ENCODE data around the gene MARCHF10. TPM values are rescaled to one million over a fixed set of nuclear protein-coding genes. Genes with fewer than 3 reads are reported as not detected.

Gene MARCHF10
- total RNA-seq, 2 experiments from 2014 or later: not detected

GRCh38 chr17:62676952-62677596 is 131.0 kb downstream of the MARCHF10 start:
- Mint-ChIP-seq H3K27me3 (no peaks in the 10 kb centered on the region), H3K4me3 (no peak overlapping the region), H3K27ac (no peak overlapping the region), H3K4me1 (ENCODE audit: low read depth) (no peaks in the 10 kb centered on the region), H3K36me3 (ENCODE audit: low read depth) (no peaks in the 10 kb centered on the region), H3K9me3 (no peaks in the 10 kb centered on the region)
- no peak for DNase-seq
- CTCF ChIA-PET: no interaction called here
- TF ChIP-seq CTCF (IDR thresholded peaks at IDR 0.05): no peak
- ATAC-seq: no peak
- intact Hi-C loops (cut with micrococcal nuclease): no loop called here
- POLR2A ChIA-PET: no interaction called here

DNA sequence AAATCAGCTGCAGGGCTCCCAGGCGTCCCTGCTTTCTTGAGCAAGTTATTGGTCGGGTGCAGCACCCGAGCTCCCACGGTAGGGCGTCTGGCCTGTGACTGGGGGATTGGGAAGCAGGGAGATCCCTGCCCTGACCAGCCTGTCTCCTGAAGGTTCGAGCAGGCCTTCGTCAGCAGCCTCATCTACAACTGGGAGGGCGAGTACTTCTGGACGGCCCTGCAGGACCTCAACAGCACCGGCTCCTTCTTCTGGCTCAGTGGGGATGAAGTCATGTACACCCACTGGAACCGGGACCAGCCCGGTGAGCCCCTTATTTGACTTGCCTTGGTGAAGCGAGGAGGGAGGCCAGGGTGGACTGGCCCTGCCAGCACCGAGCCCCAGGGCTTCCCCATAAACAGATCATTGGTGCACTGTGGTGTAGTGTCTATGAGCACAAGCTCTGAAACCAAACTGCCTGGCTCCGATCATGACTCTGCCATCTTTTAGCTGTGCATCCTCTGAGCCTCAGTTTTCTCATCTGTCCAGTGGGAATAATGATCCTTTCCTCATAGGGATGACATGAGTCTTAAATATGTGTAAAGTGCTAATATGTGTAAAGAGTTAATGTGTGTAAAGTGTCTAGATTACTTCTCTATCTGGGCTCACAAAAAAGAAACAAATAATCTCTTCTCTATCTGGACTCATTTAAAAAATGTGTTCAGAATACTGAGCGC is 131.7 kb downstream of the MARCHF10 start:
- ChIA-PET POLR2A (no interaction called here), CTCF (no interaction called here)
- H3K4me3 Mint-ChIP-seq: no peak overlapping the region
- no peaks in the 10 kb centered on the region for H3K9me3 Mint-ChIP-seq
- no peaks in the 10 kb centered on the region for H3K36me3 Mint-ChIP-seq (ENCODE audit: low read depth)
- ATAC-seq (no peak), DNase-seq (no peak)
- TF ChIP-seq CTCF (IDR thresholded peaks at IDR 0.05): no peak
- no peaks in the 10 kb centered on the region for H3K27me3 Mint-ChIP-seq
- no peak overlapping the region for H3K27ac Mint-ChIP-seq
- intact Hi-C loops (cut with micrococcal nuclease): no loop called here
- H3K4me1 Mint-ChIP-seq (ENCODE audit: low read depth): no peaks in the 10 kb centered on the region

- Mint-ChIP-seq H3K27ac (no peak overlapping the region), H3K4me1 (ENCODE audit: low read depth) (no peaks in the 10 kb centered on the region), H3K27me3 (no peaks in the 10 kb centered on the region), H3K4me3 (no peak overlapping the region), H3K9me3 (no peaks in the 10 kb centered on the region), H3K36me3 (ENCODE audit: low read depth) (no peaks in the 10 kb centered on the region)
- TF ChIP-seq CTCF (IDR thresholded peaks at IDR 0.05): no peak
- POLR2A ChIA-PET: no interaction called here
- CTCF ChIA-PET: interaction anchor here (1.8 kb wide), 1 partner anchor 11 kb away, joined by 4 read pairs; no protein-coding TSS in a partner anchor
- DNase-seq (no peak), ATAC-seq (no peak)
- intact Hi-C loops (cut with micrococcal nuclease): no loop called here
Measured at GRCh38 chr17:62675701-62676100, 132.4 kb downstream of the MARCHF10 start.

DNA sequence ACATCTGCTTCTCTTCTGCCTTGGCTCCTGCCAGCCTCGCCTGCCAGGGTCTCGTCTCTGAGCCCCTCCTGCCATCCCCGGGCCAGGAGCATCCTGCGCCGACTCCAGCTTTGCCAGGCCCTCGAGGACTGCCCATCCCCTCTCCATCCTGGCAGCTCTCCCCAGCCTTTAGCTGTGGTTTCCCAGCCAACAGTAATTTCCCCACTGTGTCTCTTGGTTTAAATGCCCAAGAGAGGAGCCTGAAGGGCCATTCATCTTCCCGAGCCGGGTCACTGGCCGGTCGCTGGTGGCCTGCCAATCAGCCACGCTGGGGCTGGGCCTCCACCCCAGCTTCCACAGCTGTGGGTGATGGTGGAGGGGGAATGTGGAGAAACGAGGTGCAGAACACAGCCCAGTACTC is 132.9 kb downstream of the MARCHF10 start:
- intact Hi-C loops (cut with micrococcal nuclease): no loop called here
- no peak for TF ChIP-seq CTCF (IDR thresholded peaks at IDR 0.05)
- no peak for DNase-seq
- no peak overlapping the region for H3K4me3 Mint-ChIP-seq
- H3K36me3 Mint-ChIP-seq (ENCODE audit: low read depth): no peaks in the 10 kb centered on the region
- ChIA-PET POLR2A (no interaction called here), CTCF (interaction anchor here (1.8 to 4.2 kb wide), 2 partner anchors 12 to 731 kb away, joined by 4 to 27 read pairs; no protein-coding TSS in a partner anchor)
- H3K4me1 Mint-ChIP-seq (ENCODE audit: low read depth): no peaks in the 10 kb centered on the region
- no peak for ATAC-seq
- no peaks in the 10 kb centered on the region for H3K9me3 Mint-ChIP-seq
- H3K27me3 Mint-ChIP-seq: no peaks in the 10 kb centered on the region
- H3K27ac Mint-ChIP-seq: no peak overlapping the region

DNA sequence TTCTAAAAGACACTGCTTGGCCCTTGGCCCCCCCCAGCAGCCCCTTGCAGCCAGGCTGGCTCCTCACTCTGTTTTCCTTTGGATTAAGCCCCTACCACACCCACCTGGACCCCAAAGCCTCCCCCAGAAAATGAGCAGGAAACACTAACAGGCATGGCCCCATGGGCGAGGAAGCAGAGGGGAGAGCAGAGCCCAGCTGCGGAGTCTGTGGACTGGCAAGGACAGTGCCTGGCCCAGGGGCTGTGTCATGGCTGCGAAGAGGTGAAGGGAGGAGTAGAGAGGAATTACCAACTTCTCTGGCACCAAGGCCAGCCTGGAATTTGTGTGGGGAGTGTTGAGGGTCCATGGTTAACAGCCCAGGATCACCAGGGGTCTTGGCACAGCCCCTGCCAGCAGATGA is 133.3 kb downstream of the MARCHF10 start:
- no peaks in the 10 kb centered on the region for H3K9me3 Mint-ChIP-seq
- ChIA-PET POLR2A (no interaction called here), CTCF (interaction anchor here (1.8 to 4.2 kb wide), 2 partner anchors 12 to 732 kb away, joined by 4 to 27 read pairs; no protein-coding TSS in a partner anchor)
- DNase-seq (no peak), ATAC-seq (no peak)
- TF ChIP-seq CTCF (IDR thresholded peaks at IDR 0.05): no peak
- intact Hi-C loops (cut with micrococcal nuclease): no loop called here
- H3K27ac Mint-ChIP-seq: no peak overlapping the region
- H3K4me3 Mint-ChIP-seq: no peak overlapping the region
- no peaks in the 10 kb centered on the region for H3K4me1 Mint-ChIP-seq (ENCODE audit: low read depth)
- H3K27me3 Mint-ChIP-seq: no peaks in the 10 kb centered on the region
- no peaks in the 10 kb centered on the region for H3K36me3 Mint-ChIP-seq (ENCODE audit: low read depth)

All from activated CD8-positive, alpha-beta T cell treated with anti-CD3 and anti-CD28 coated beads for 36 hours (primary cell).